IMR-90 (cell line): ENCODE measurements around the gene HAGHL. TPM values are rescaled to one million over a fixed set of nuclear protein-coding genes. Genes with fewer than 3 reads are reported as not detected.

Experiments
- ATAC-seq: fragments of 200-7000 bp; cut with Tn5 transposase; 2 replicates; pipeline ENCODE4 v1.9.1; 2020; ENCODE audit warnings: low read depth, mild to moderate bottlenecking, moderate library complexity
- BruUV-seq: library from RNA; stranded (reverse); fragments of 400-500 nt; replicated peaks from 2 replicates; lab custom pipeline; 2021; lab: Mats Ljungman, UMichigan
- CTCF ChIA-PET: fragments of 300-600 bp; formaldehyde crosslinking; extraction: SDS; loops from one replicate; lab custom pipeline; 2021; ENCODE audit warnings: antibody characterized with exemption; lab: Yijun Ruan, JAX
- POLR2A ChIA-PET: fragments of 300-600 bp; sonication (Branson Sonifier 250); formaldehyde crosslinking; loops from one replicate; lab custom pipeline; 2022; ENCODE audit warnings: antibody characterized with exemption; ENCODE audit not compliant: unreplicated experiment; lab: Charles Lee
- DNase-seq: peaks from one replicate; pipeline ENCODE4 v3.0.0; 2013
- H2AFZ ChIP-seq: replicated peaks from 2 replicates; pipeline ENCODE3; 2013; ENCODE audit warnings: low read length, mild to moderate bottlenecking; ENCODE audit not compliant: poor library complexity
- H2AK5ac ChIP-seq: 2 replicates; pipeline ENCODE4 v1.6.1; 2013; ENCODE audit warnings: low read depth, low read length, inconsistent platforms
- H2AK9ac ChIP-seq: replicated peaks from 2 replicates; pipeline ENCODE3; 2013; ENCODE audit warnings: mild to moderate bottlenecking, low read depth, low read length, moderate library complexity; ENCODE audit not compliant: poor library complexity
- H2BK120ac ChIP-seq: 2 replicates; pipeline ENCODE4 v1.6.1; 2013; ENCODE audit warnings: low read depth, low read length, inconsistent platforms
- H2BK15ac ChIP-seq: 3 replicates; pipeline ENCODE4 v1.6.1; 2013; ENCODE audit warnings: low read depth, low read length, inconsistent platforms
- H2BK20ac ChIP-seq: 2 replicates; pipeline ENCODE4 v1.6.1; 2013; ENCODE audit warnings: low read depth, mild to moderate bottlenecking, inconsistent platforms, low read length, moderate library complexity
- H2BK5ac ChIP-seq: 2 replicates; pipeline ENCODE4 v1.6.1; 2013; ENCODE audit warnings: mild to moderate bottlenecking, low read depth, low read length, inconsistent platforms; ENCODE audit not compliant: poor library complexity, severe bottlenecking
- H3K14ac ChIP-seq: replicated peaks from 2 replicates; pipeline ENCODE4 v1.6.1; 2013; ENCODE audit warnings: low read depth, low read length, inconsistent platforms
- H3K18ac ChIP-seq: 2 replicates; pipeline ENCODE4 v1.6.1; 2013; ENCODE audit warnings: low read depth, low read length, control low read depth
- H3K23ac ChIP-seq: 2 replicates; pipeline ENCODE4 v1.6.1; 2013; ENCODE audit warnings: low read depth, low read length, inconsistent platforms
- H3K27ac ChIP-seq: 2 replicates; pipeline ENCODE4 v1.5.1; 2013; ENCODE audit warnings: mild to moderate bottlenecking, control low read depth, low read length; ENCODE audit not compliant: insufficient read depth
- H3K27me3 ChIP-seq: 2 replicates; pipeline ENCODE4 v1.6.1; 2013; ENCODE audit warnings: low read length; ENCODE audit not compliant: control insufficient read depth, insufficient read depth
- H3K36me3 ChIP-seq: 2 replicates; pipeline ENCODE4 v1.6.1; 2013; ENCODE audit warnings: low read length, mixed read lengths; ENCODE audit not compliant: control insufficient read depth, insufficient read depth
- H3K4ac ChIP-seq: 2 replicates; pipeline ENCODE4 v1.6.1; 2013; ENCODE audit warnings: low read depth, low read length, inconsistent platforms
- H3K4me1 ChIP-seq: 2 replicates; pipeline ENCODE4 v1.6.1; 2013; ENCODE audit warnings: low read length, mixed read lengths; ENCODE audit not compliant: control insufficient read depth, insufficient read depth
- H3K4me2 ChIP-seq: 2 replicates; pipeline ENCODE4 v1.6.1; 2013; ENCODE audit warnings: low read depth, mild to moderate bottlenecking, control low read depth, low read length, moderate library complexity
- H3K4me3 ChIP-seq: 2 replicates; pipeline ENCODE4 v1.5.1; 2013; ENCODE audit warnings: low read depth, mild to moderate bottlenecking, control low read depth, low read length, moderate library complexity; ENCODE audit not compliant: insufficient read depth
- H3K56ac ChIP-seq: 2 replicates; pipeline ENCODE4 v1.6.1; 2013; ENCODE audit warnings: low read length, inconsistent platforms; ENCODE audit not compliant: insufficient read depth; ENCODE audit errors: extremely low read depth
- H3K79me1 ChIP-seq, 2 experiments: 2 replicates each; pipeline ENCODE4 v1.6.1; 2013; ENCODE audit warnings: low read length in 2 of 2, inconsistent platforms in 1 of 2, low read depth in 1 of 2
- H3K9ac ChIP-seq: 2 replicates; pipeline ENCODE4 v1.6.1; 2013; ENCODE audit warnings: low read depth, low read length, control low read depth
- H3K9me1 ChIP-seq: 2 replicates; pipeline ENCODE4 v1.6.1; 2013; ENCODE audit warnings: low read length, inconsistent platforms; ENCODE audit not compliant: insufficient read depth
- H3K9me3 ChIP-seq: 2 replicates; pipeline ENCODE4 v1.6.1; 2013; ENCODE audit warnings: low read length; ENCODE audit not compliant: control insufficient read depth, insufficient read depth
- H4K20me1 ChIP-seq: 2 replicates; pipeline ENCODE4 v1.6.1; 2013; ENCODE audit warnings: low read length, inconsistent platforms; ENCODE audit not compliant: insufficient read depth
- H4K5ac ChIP-seq: 2 replicates; pipeline ENCODE4 v1.6.1; 2013; ENCODE audit warnings: mild to moderate bottlenecking, low read depth, low read length, control low read depth
- H4K8ac ChIP-seq, 2 experiments: 2 replicates each; pipeline ENCODE4 v1.6.1; 2013; ENCODE audit warnings: low read depth in 2 of 2, low read length in 2 of 2, control low read depth in 1 of 2, inconsistent platforms in 1 of 2
- H4K91ac ChIP-seq: 2 replicates; pipeline ENCODE4 v1.6.1; 2013; ENCODE audit warnings: low read depth, low read length, inconsistent platforms; ENCODE audit not compliant: insufficient read depth
- BHLHE40 ChIP-seq: fragments of 150-350 bp; IDR thresholded peaks from 2 replicates; pipeline ENCODE4 v1.6.1; 2016; ENCODE audit warnings: mild to moderate bottlenecking, low read depth, low read length
- CHD1 ChIP-seq: IDR thresholded peaks from 2 replicates; pipeline ENCODE4 v1.6.1; 2012; ENCODE audit warnings: low read depth, low read length, improper control_type of control experiment
- CTCF ChIP-seq: conservative IDR thresholded peaks from 2 replicates; pipeline ENCODE4 v1.5.1; 2012; ENCODE audit warnings: mild to moderate bottlenecking, low read depth, low read length, improper control_type of control experiment
- FOS ChIP-seq: fragments of 150-350 bp; IDR thresholded peaks from 2 replicates; pipeline ENCODE4 v1.6.1; 2016; ENCODE audit warnings: low read depth, low read length
- MAFK ChIP-seq: IDR thresholded peaks from 2 replicates; pipeline ENCODE4 v1.6.1; 2012; ENCODE audit warnings: low read depth, low read length, improper control_type of control experiment
- MAZ ChIP-seq: IDR thresholded peaks from 2 replicates; pipeline ENCODE4 v1.6.1; 2012; ENCODE audit warnings: low read depth, mild to moderate bottlenecking, low read length, improper control_type of control experiment, moderate library complexity, borderline replicate concordance
- MXI1 ChIP-seq: IDR thresholded peaks from 2 replicates; pipeline ENCODE4 v1.6.1; 2012; ENCODE audit warnings: low read depth, mild to moderate bottlenecking, low read length, moderate library complexity, borderline replicate concordance
- NFE2L2 ChIP-seq: fragments of 150-350 bp; IDR thresholded peaks from 2 replicates; pipeline ENCODE4 v1.6.1; 2016; ENCODE audit warnings: low read depth, mild to moderate bottlenecking, low read length
- POLR2A ChIP-seq: IDR thresholded peaks from 2 replicates; pipeline ENCODE4 v1.6.1; 2012; ENCODE audit warnings: mild to moderate bottlenecking, low read depth, low read length
- RAD21 ChIP-seq: IDR thresholded peaks from 2 replicates; pipeline ENCODE4 v1.6.1; 2012; ENCODE audit warnings: low read length, improper control_type of control experiment
- RCOR1 ChIP-seq: IDR thresholded peaks from 2 replicates; pipeline ENCODE4 v1.6.1; 2012; ENCODE audit warnings: mild to moderate bottlenecking, low read length, improper control_type of control experiment; ENCODE audit not compliant: insufficient replicate concordance
- RFX5 ChIP-seq: IDR thresholded peaks from 2 replicates; pipeline ENCODE4 v1.8.0; 2012; ENCODE audit warnings: low read depth, mild to moderate bottlenecking, low read length, moderate library complexity
- SMC3 ChIP-seq: fragments of 150-350 bp; IDR thresholded peaks from 2 replicates; pipeline ENCODE4 v1.6.1; 2016; ENCODE audit warnings: low read depth, mild to moderate bottlenecking, antibody characterized with exemption, low read length, moderate library complexity
- USF2 ChIP-seq: fragments of 150-350 bp; IDR thresholded peaks from 2 replicates; pipeline ENCODE4 v1.6.1; 2017; ENCODE audit warnings: mild to moderate bottlenecking, antibody characterized with exemption, low read length, low read depth
- WGBS, 2 experiments: methylation state at CpG; one replicate each; pipeline versions ENCODE4 v1.1.5 to v1.1.7; 2013; ENCODE audit warnings: missing lambda C conversion rate in 2 of 2; ENCODE audit not compliant: insufficient read length in 1 of 2; ENCODE audit errors: extremely low coverage in 2 of 2; 5-methylcytosine and 5-hydroxymethylcytosine counted together
- dilution Hi-C: fragments of 300-500 bp; cut with HindIII; formaldehyde crosslinking; loops from one replicate; pipeline ENCODE4 v1.14.3; 2018; ENCODE audit warnings: low sequenced_read_pairs; ENCODE audit not compliant: unreplicated experiment
- in situ Hi-C: fragments of 300-500 bp; cut with MboI; formaldehyde crosslinking; loops from 3 replicates; pipeline ENCODE4 v1.14.3; 2019; ENCODE audit warnings: low sequenced_read_pairs, inconsistent platforms, mixed read lengths
- intact Hi-C: fragments of 100-400 bp; cut with micrococcal nuclease; formaldehyde crosslinking; loops from 2 replicates; pipeline ENCODE4 v1.10.0; 2022
- polyA plus RNA-seq, 3 experiments: library from polyadenylated mRNA; depleted of rRNA; stranded (reverse); fragments of >200 nt; gene quantifications; 2 replicates each; pipeline ENCODE4 v1.2.3, GENCODE V29; 2012; ENCODE audit warnings: low replicate concordance in 1 of 3
- total RNA-seq: library from RNA; depleted of rRNA; stranded (reverse); fragments of >200 nt; gene quantifications from 2 replicates; pipeline ENCODE4 v1.2.3, GENCODE V29; 2012

Gene HAGHL
- total and polyA plus RNA-seq, 2 of the 4 experiments (the other 2 are of a cell fraction): 3.0 to 12.5 TPM

- peaks cover 1% of the 10 kb centered on the region; the same call in 1 of the 2 replicates for H3K36me3 ChIP-seq
- no peak overlapping the region for H3K23ac ChIP-seq
- H4K5ac ChIP-seq: no peak overlapping the region
- H2AK9ac ChIP-seq: no peak overlapping the region
- no peak overlapping the region for H2BK20ac ChIP-seq
- peaks cover 4% of the 10 kb centered on the region; the same call in 1 of the 2 replicates for H4K20me1 ChIP-seq
- H2BK15ac ChIP-seq: no peak overlapping the region
- in situ Hi-C loops: loop anchor here (25.0 kb wide), 1 partner anchor 338 kb away; the partner anchor contains the start of gene SSTR5
- ATAC-seq (no peak), DNase-seq (no peak)
- H2AK5ac ChIP-seq: no peak overlapping the region
- no peaks in the 10 kb centered on the region for H3K9me3 ChIP-seq
- dilution Hi-C loops: no loop called here
- H3K14ac ChIP-seq: no peak overlapping the region
- BruUV-seq: no TSS peak
- H3K4me3 ChIP-seq: no peak overlapping the region
- 83% methylated on average over 15 of the region's 29 CpGs; no CpG with 5 or more reads in 1 of the 2 experiments for WGBS, 2 experiments
- no peak overlapping the region for H3K9ac ChIP-seq
- no peak overlapping the region for H3K56ac ChIP-seq
- peaks cover 4 to 8% of the 10 kb centered on the region in 2 experiments; a peak in 2 of 4 replicates for H3K79me1 ChIP-seq
- H3K9me1 ChIP-seq: peaks cover 2% of the 10 kb centered on the region; the same call in 1 of the 2 replicates
- no peak overlapping the region for H4K91ac ChIP-seq
- no peak overlapping the region for H4K8ac ChIP-seq
- POLR2A ChIA-PET: no interaction called here
- H2BK120ac ChIP-seq: no peak overlapping the region
- H2AFZ ChIP-seq: no peak overlapping the region
- H3K4me1 ChIP-seq: peaks cover 17% of the 10 kb centered on the region
- H3K27me3 ChIP-seq: no peaks in the 10 kb centered on the region
- intact Hi-C loops: loop anchor here (5.0 kb wide), 1 partner anchor 63 kb away; the partner anchor contains the start of genes CHTF18 and RPUSD1
- no peak overlapping the region for H3K18ac ChIP-seq
- no peak overlapping the region for H3K4ac ChIP-seq
- H3K4me2 ChIP-seq: no peak overlapping the region
- H2BK5ac ChIP-seq: no peak overlapping the region
- no peak overlapping the region for H3K27ac ChIP-seq
- CTCF ChIA-PET: no interaction called here
- TF ChIP-seq USF2 (no peak), CHD1 (no peak), NFE2L2 (no peak), CTCF (no peak), BHLHE40 (no peak), RFX5 (no peak), SMC3 (no peak), POLR2A (no peak), MAZ (no peak), RAD21 (no peak), RCOR1 (no peak), FOS (no peak), MAFK (no peak), MXI1 (no peak)
Measured at GRCh38 chr16:724188-725040, 2.5 kb upstream of the HAGHL start.
